ENCODE results near the gene LRRC75B. TPM values are rescaled to one million over a fixed set of nuclear protein-coding genes. Genes with fewer than 3 reads are reported as not detected.
"Not testable (repeated sequence)": the region's sequence is repeated elsewhere in the genome, so short reads cannot be mapped to it uniquely, and the experiment has no call there.

Gene LRRC75B
- total and polyA plus RNA-seq, 4 donors, result 4.6 to 47.7 (median 10.6) TPM

DNA sequence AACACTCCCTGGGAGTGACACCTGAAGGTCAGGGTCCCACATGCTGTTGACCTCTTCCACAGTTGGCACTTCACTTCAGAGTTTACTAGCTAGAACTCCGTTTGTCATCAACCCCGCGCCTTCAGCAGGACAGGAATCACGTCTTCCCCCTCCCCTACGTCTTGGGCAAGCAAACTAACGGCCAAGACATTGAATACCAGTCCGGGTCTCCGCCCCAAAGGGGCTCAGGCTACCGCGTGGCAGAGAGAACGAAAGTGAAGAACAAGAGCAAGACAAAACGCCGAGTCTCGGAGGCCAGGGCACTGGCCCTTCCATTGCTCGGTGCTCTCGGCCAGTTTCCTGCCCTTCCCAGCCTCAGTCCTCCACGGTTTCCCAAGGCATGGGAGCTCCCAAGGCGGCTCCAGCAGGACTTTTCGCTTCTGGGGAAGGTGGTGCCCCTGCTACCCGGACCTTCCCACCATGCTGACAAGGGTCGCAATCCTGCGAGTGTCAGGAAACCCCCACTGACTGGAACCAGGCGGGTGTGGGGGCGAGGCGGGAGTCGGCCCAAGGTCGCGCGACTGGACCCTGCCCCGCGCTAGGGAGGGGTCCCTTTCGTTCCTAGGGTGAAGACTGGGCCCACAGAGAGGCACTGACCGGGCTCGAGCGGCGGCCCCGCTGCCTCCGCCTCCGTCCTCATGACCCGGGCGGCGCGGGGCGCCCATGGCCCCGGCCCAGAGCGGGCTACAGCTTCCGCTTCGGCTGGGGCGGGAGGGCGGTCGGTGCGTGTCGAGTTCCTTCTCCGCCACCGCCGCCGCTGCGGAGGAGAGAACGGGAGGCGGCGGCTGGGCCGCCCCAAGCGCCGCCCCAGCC is 38.3 kb downstream of the LRRC75B start, which contains the start of gene GUCD1:
Gene GUCD1, minus strand, starts transcription at position 826 of the 852 bp plus-strand sequence. Its CDS starts 147 bp downstream, at position 679.
- ATAC-seq (ENCODE audit: low FRiP score) (no peak), DNase-seq (no peak)
- 0 to 1% methylated on average over 47 to 64 of the region's 64 CpGs for WGBS, 2 donors
- intact Hi-C loops (cut with DNase I), result no loop called here
- Histone ChIP-seq H3K4me1 (ENCODE audit: control insufficient read depth in 1 of 2, insufficient read depth in 2 of 2, low read length in 2 of 2) (peaks cover 4 to 5% of the 10 kb centered on the region in 2 donors), H3K4me3 (ENCODE audit: low read length in 2 of 2) (peak within 1 kb of the TSS; percentile 72 to 83), H3K27me3 (ENCODE audit: control insufficient read depth in 1 of 2, insufficient read depth in 2 of 2, low read length in 1 of 2) (no peaks in the 10 kb centered on the region), H3K36me3 (ENCODE audit: control insufficient read depth in 1 of 2, insufficient read depth in 2 of 2, low read length in 1 of 2) (peaks cover 0 to 3% of the 10 kb centered on the region in 2 donors), H3K27ac (ENCODE audit: low read depth in 1 of 2, low read length in 2 of 2) (peak within 1 kb of the TSS; percentile 32 to 94), H3K9me3 (ENCODE audit: control insufficient read depth, low read length) (no peaks in the 10 kb centered on the region)

DNA sequence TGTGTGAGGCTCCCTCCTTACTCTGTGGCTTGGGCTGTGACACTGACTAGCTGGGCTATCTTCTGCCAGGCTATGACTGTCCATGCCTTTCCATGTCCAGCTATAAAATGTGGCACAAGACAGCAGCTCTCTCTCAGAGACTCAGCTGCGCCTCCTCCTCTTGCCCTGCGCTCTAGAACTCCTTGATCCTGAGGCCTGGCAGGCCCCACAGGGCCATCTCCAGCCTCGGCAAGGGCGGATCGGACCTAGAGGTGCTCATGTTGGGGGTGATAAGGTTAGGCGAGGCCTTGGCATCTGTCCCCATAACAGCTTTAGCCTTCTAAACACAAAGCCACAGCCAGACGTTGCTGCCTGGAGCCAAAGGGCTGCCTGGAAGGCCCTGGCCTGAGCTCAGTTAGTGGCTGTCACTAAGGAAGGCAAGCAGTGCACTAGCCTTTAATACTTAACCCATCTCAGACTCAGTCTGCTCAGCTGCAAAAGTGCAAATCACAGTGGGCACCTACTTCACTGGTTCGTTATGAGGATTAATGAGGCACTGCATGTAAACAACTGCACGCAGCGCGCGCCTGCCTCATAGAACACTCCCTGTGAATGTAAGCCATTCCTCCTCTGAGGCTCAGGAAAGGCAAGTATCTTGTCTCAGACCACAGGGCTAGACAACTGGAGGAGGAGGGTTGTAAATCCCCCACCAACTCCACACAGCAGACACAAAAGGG is 39.1 kb downstream of the LRRC75B start:
- H3K4me1 ChIP-seq (ENCODE audit: control insufficient read depth in 1 of 2, insufficient read depth in 2 of 2, low read length in 2 of 2), result peaks cover 4 to 5% of the 10 kb centered on the region in 2 donors

DNA sequence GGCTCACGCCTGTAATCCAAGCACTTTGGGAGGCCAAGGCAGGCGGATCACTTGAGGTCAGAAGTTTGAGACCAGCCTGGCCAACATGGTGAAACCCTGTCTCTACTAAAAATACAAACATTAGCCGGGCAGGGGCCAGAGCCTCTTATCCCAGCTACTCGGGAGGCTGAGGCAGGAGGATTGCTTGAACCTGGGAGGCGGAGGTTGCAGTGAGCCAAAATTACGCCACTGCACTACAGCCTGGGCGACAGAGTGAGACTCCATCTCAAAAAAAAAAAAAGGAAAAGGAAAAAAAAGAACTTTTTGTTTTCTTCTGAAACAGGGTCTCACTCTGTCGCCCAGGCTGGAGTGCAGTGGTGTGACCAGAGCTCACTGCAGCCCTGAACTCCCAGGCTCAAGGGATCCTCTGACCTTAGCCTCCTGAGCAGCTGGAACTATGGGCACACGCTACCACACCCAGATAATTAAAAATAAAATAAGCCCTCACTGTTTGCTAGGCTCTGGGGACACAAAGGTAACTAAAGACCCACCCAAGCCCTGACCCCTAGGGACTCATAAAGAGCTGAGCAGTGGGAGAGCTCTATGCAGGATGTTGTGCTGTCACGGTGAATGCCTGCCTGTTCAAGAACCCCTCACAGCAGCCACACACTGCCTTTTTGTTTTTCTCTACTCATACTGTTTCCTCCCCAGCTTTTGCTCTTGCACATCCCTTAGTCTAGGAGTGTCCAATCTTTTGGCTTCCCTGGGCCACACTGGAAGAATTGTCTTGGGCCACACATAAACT is 40.2 kb downstream of the LRRC75B start:
- H3K4me1 ChIP-seq (ENCODE audit: control insufficient read depth in 1 of 2, insufficient read depth in 2 of 2, low read length in 2 of 2); H3K4me3 ChIP-seq (ENCODE audit: low read length in 2 of 2); intact Hi-C loops (cut with DNase I); H3K27me3 ChIP-seq (ENCODE audit: control insufficient read depth in 1 of 2, insufficient read depth in 2 of 2, low read length in 1 of 2); H3K36me3 ChIP-seq (ENCODE audit: control insufficient read depth in 1 of 2, insufficient read depth in 2 of 2, low read length in 1 of 2); ATAC-seq (ENCODE audit: low FRiP score); DNase-seq; H3K27ac ChIP-seq (ENCODE audit: low read depth in 1 of 2, low read length in 2 of 2); H3K9me3 ChIP-seq (ENCODE audit: control insufficient read depth, low read length): not testable (repeated sequence)
- WGBS, 2 donors, result 81 to 85% methylated on average over 10 of the region's 10 CpGs

More for the DNA sequence above, 39.1 kb downstream of the LRRC75B start:
- H3K27me3 ChIP-seq (ENCODE audit: control insufficient read depth in 1 of 2, insufficient read depth in 2 of 2, low read length in 1 of 2), result no peaks in the 10 kb centered on the region
- H3K9me3 ChIP-seq (ENCODE audit: control insufficient read depth, low read length), result no peaks in the 10 kb centered on the region
- DNase-seq (peak in 1 of 2 donors; percentile 68), ATAC-seq (ENCODE audit: low FRiP score) (no peak)
- intact Hi-C loops (cut with DNase I), result no loop called here
- H3K4me3 ChIP-seq (ENCODE audit: low read length in 2 of 2), result peak overlapping the region; percentile 69 to 72
- peaks cover 0 to 3% of the 10 kb centered on the region in 2 donors for H3K36me3 ChIP-seq (ENCODE audit: control insufficient read depth in 1 of 2, insufficient read depth in 2 of 2, low read length in 1 of 2)
- 22 to 33% methylated on average over 11 to 12 of the region's 12 CpGs for WGBS, 2 donors
- H3K27ac ChIP-seq (ENCODE audit: low read depth in 1 of 2, low read length in 2 of 2), result peak overlapping the region in 1 of 2 donors; percentile 7

DNA sequence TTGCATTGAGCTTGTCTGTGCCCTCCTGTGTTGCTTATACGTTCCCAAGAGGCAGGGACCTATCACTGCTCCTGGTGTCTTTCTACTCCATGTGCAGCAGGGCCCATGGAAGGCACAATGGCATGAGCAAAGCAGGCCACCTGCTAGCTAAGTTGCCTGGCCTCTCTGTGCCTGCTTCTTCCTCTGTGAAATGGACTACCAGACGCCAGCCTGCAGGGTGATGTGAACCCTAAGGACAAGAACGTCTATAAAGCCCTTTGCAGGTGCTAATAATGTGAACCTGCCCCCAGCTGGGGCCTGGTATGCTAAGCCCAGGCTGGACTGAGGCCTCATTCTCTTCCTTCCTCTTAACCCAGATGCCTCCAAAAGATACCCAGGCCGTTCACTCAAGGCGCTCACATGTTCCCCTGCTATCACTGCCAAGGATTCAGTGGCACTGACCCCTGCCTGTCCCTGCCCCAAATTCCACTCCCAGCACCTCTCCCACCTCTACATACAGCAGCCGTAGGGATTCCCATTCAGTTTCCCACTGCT is 41.9 kb downstream of the LRRC75B start:
- Histone ChIP-seq H3K9me3 (ENCODE audit: control insufficient read depth, low read length) (no peaks in the 10 kb centered on the region), H3K36me3 (ENCODE audit: control insufficient read depth in 1 of 2, insufficient read depth in 2 of 2, low read length in 1 of 2) (peaks cover 0 to 1% of the 10 kb centered on the region in 2 donors), H3K27ac (ENCODE audit: low read depth in 1 of 2, low read length in 2 of 2) (no peak overlapping the region), H3K27me3 (ENCODE audit: control insufficient read depth in 1 of 2, insufficient read depth in 2 of 2, low read length in 1 of 2) (no peaks in the 10 kb centered on the region), H3K4me1 (ENCODE audit: control insufficient read depth in 1 of 2, insufficient read depth in 2 of 2, low read length in 2 of 2) (peaks cover 0 to 4% of the 10 kb centered on the region in 2 donors), H3K4me3 (ENCODE audit: low read length in 2 of 2) (no peak overlapping the region)
- WGBS, 2 donors, result 77 to 82% methylated on average over 6 of the region's 6 CpGs
- DNase-seq (no peak), ATAC-seq (ENCODE audit: low FRiP score) (no peak)
- intact Hi-C loops (cut with DNase I), result no loop called here

DNA sequence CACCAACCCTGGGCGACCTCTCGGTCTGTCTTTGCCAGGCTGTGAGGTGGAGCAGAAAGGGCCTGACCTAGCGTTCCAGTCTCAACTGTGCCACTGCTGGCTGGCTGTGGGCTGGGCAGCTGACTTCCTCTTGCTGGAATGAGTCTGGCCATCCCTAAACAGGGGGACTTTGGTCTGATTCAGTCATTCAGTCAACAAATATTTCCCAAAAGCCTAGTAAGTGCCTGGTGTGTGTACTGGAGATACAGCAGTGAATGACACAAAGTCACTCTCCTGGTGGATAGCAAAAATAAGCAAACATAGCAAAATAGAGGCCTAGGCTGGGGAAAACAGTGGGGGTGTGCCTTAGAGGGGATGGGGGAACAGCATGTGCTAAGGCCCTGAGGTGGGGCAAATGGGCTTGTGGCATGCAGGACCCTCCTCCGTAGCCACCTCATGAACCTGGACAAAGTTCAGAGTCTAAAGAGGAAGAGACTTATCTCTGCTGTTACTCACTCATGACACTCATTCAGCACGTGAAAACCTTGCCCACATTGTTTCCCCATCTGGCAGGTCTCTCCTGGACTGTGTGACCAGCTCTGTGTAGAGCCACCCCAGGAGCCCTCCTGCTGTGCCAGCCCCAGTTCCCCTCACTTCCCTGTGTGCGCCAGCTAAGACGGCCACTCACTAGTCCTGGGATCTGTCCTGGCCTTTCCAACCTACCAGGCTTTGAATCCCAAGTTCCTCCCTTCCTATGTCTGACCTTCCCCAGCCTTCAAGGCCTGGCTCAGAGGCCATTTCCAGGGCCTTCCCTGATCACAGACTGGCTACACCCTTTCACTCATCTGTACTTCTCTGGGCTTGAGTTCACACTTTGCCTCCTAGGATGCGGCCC is 42.6 kb downstream of the LRRC75B start:
- WGBS, 2 donors, result 76% methylated on average over 8 of the region's 8 CpGs
- ATAC-seq (ENCODE audit: low FRiP score), result no peak

DNA sequence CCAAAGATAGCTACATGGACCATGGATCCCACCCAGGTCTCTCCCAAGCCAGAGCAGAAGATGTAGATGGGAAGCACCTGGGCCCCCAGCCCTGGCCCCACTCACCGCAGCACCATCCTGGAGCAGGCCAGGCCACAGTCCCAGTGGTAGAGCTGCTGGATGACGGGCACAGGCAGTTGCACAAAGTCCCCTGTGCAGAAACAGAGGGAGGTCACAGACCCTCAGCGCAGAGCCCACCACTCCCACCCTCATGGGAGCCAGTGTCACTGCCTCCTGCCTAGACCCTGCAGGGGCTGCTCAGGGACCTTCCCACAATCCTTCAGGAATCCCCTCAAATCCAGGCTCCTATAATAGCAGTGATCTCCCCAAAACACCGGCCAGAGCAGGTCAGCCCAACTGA is 44.1 kb downstream of the LRRC75B start:
- H3K9me3 ChIP-seq (ENCODE audit: control insufficient read depth, low read length), result no peaks in the 10 kb centered on the region
- DNase-seq (no peak), ATAC-seq (ENCODE audit: low FRiP score) (no peak)
- H3K27ac ChIP-seq (ENCODE audit: low read depth in 1 of 2, low read length in 2 of 2), result no peak overlapping the region
- H3K4me3 ChIP-seq (ENCODE audit: low read length in 2 of 2), result no peak overlapping the region
- peaks cover 0 to 4% of the 10 kb centered on the region in 2 donors for H3K4me1 ChIP-seq (ENCODE audit: control insufficient read depth in 1 of 2, insufficient read depth in 2 of 2, low read length in 2 of 2)
- peaks cover 0 to 1% of the 10 kb centered on the region in 2 donors for H3K36me3 ChIP-seq (ENCODE audit: control insufficient read depth in 1 of 2, insufficient read depth in 2 of 2, low read length in 1 of 2)
- no peaks in the 10 kb centered on the region for H3K27me3 ChIP-seq (ENCODE audit: control insufficient read depth in 1 of 2, insufficient read depth in 2 of 2, low read length in 1 of 2)
- WGBS, 2 donors, result 94 to 96% methylated on average over 4 of the region's 4 CpGs
- intact Hi-C loops (cut with DNase I), result no loop called here

More for the DNA sequence above, 42.6 kb downstream of the LRRC75B start:
- Histone ChIP-seq H3K36me3 (ENCODE audit: control insufficient read depth in 1 of 2, insufficient read depth in 2 of 2, low read length in 1 of 2) (peaks cover 0 to 1% of the 10 kb centered on the region in 2 donors), H3K9me3 (ENCODE audit: control insufficient read depth, low read length) (no peaks in the 10 kb centered on the region), H3K27ac (ENCODE audit: low read depth in 1 of 2, low read length in 2 of 2) (no peak overlapping the region), H3K4me3 (ENCODE audit: low read length in 2 of 2) (no peak overlapping the region), H3K4me1 (ENCODE audit: control insufficient read depth in 1 of 2, insufficient read depth in 2 of 2, low read length in 2 of 2) (peaks cover 0 to 4% of the 10 kb centered on the region in 2 donors), H3K27me3 (ENCODE audit: control insufficient read depth in 1 of 2, insufficient read depth in 2 of 2, low read length in 1 of 2) (no peaks in the 10 kb centered on the region)
- intact Hi-C loops (cut with DNase I), result no loop called here
- no peak for DNase-seq

DNA sequence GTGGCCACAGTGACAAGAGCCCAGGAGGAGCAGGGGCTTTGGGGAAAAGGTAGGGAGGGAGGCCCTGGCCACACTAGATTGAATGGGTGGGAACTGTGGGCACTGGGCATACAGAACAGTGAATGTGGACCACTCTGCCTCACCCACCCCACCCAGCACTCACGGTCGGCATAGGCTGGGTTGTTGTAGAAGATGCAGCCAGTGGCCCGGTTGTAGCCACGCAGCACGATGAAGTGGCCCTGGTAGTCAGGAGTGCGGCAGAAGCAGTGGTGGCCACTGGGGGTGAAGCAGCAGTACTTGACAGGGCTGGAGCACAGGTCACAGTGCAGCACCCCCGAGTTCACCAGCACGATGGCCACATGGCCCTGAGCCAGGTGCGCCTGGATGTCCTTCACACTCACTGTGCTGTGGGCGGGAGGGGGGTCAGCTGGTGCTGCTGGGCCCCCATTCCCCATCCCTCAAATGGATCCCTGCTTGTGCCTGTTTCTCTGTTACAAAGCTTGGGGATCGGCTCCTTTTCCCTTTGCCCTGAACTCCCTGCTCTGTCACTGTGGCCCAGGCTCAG is 49.1 kb downstream of the LRRC75B start:
- no peak overlapping the region for H3K4me3 ChIP-seq (ENCODE audit: low read length in 2 of 2)
- ATAC-seq (ENCODE audit: low FRiP score) (no peak), DNase-seq (no peak)
- H3K9me3 ChIP-seq (ENCODE audit: control insufficient read depth, low read length), result no peaks in the 10 kb centered on the region
- peaks cover 0 to 5% of the 10 kb centered on the region in 2 donors for H3K36me3 ChIP-seq (ENCODE audit: control insufficient read depth in 1 of 2, insufficient read depth in 2 of 2, low read length in 1 of 2)
- H3K27me3 ChIP-seq (ENCODE audit: control insufficient read depth in 1 of 2, insufficient read depth in 2 of 2, low read length in 1 of 2), result no peaks in the 10 kb centered on the region
- H3K27ac ChIP-seq (ENCODE audit: low read depth in 1 of 2, low read length in 2 of 2), result no peak overlapping the region
- 89 to 92% methylated on average over 11 of the region's 11 CpGs for WGBS, 2 donors
- no peaks in the 10 kb centered on the region for H3K4me1 ChIP-seq (ENCODE audit: control insufficient read depth in 1 of 2, insufficient read depth in 2 of 2, low read length in 2 of 2)
- intact Hi-C loops (cut with DNase I), result no loop called here

Measured in aorta (tissue), 5 donors.